GM06990 (cell line): ENCODE results near the gene NKX3-2.

Experiments
- DNase-seq: peaks from one replicate; pipeline ENCODE4 v3.0.0-alpha.2; 2011; ENCODE audit not compliant: insufficient read length; ENCODE audit errors: extremely low read depth
- H3K27me3 ChIP-seq: replicated peaks from 2 replicates; pipeline ENCODE4 v1.6.0; 2011; ENCODE audit warnings: low read length; ENCODE audit not compliant: control insufficient read depth, insufficient read depth
- H3K36me3 ChIP-seq: 2 replicates; pipeline ENCODE4 v1.5.1; 2011; ENCODE audit warnings: low read length; ENCODE audit not compliant: control insufficient read depth, insufficient read depth
- H3K4me3 ChIP-seq: replicated peaks from 2 replicates; pipeline ENCODE4 v1.5.1; 2011; ENCODE audit warnings: low read depth, mild to moderate bottlenecking, control low read depth, low read length
- CTCF ChIP-seq: IDR thresholded peaks from 2 replicates; pipeline ENCODE4 v1.5.1; 2011; ENCODE audit warnings: low read length, control low read depth, mild to moderate bottlenecking, inconsistent platforms; ENCODE audit not compliant: insufficient read depth, poor library complexity, severe bottlenecking

Gene NKX3-2

GRCh38 chr4:13543839-13544605 lies at the start of gene NKX3-2:
TSS of gene NKX3-2 (minus strand) at chr4:13544508. CDS start at chr4:13544414, 94 bp downstream.
- Histone ChIP-seq H3K36me3 (no peaks in the 10 kb centered on the region), H3K4me3 (peak within 1 kb of the TSS; percentile 57), H3K27me3 (peaks cover 7% of the 10 kb centered on the region)
- TF ChIP-seq CTCF, result no peak
- no peak for DNase-seq

- H3K36me3 ChIP-seq, result peaks cover 3% of the 10 kb centered on the region
- no peak for TF ChIP-seq CTCF
- DNase-seq, result no peak
Observed at GRCh38 chr4:13592220-13592619, 47.9 kb upstream of the NKX3-2 start.

GRCh38 chr4:13590766-13591165 lies 46.5 kb upstream of the NKX3-2 start:
- H3K36me3 ChIP-seq, result peaks cover 4% of the 10 kb centered on the region
- H3K27me3 ChIP-seq, result no peaks in the 10 kb centered on the region
- DNase-seq, result no peak
- no peak overlapping the region for H3K4me3 ChIP-seq
- TF ChIP-seq CTCF, result no peak

More at GRCh38 chr4:13592220-13592619, 47.9 kb upstream of the NKX3-2 start:
- Histone ChIP-seq H3K27me3 (no peaks in the 10 kb centered on the region), H3K4me3 (no peak overlapping the region)

GRCh38 chr4:13588954-13589353 lies 44.6 kb upstream of the NKX3-2 start:
- Histone ChIP-seq H3K27me3 (no peaks in the 10 kb centered on the region), H3K4me3 (no peak overlapping the region), H3K36me3 (peaks cover 6% of the 10 kb centered on the region)
- TF ChIP-seq CTCF, result no peak
- DNase-seq, result no peak

GRCh38 chr4:13584481-13584880 lies 40.2 kb upstream of the NKX3-2 start:
- Histone ChIP-seq H3K36me3 (peaks cover 16% of the 10 kb centered on the region), H3K27me3 (no peaks in the 10 kb centered on the region), H3K4me3 (no peak overlapping the region)
- no peak for DNase-seq
- no peak for TF ChIP-seq CTCF
